Measurements from ENCODE around the gene ACAP3. TPM values are rescaled to one million over a fixed set of nuclear protein-coding genes. Genes with fewer than 3 reads are reported as not detected.
A peak's percentile ranks its signal among the peaks of the same experiment; 100 is the strongest.

The ACAP3 gene
- total and polyA plus RNA-seq, 2 of the 4 experiments (the other 2 are of a cell fraction): 13.3 to 58.2 TPM

- Histone ChIP-seq H3K36me3 (ENCODE audit: control insufficient read depth, insufficient read depth, low read length) (peaks cover 12% of the 10 kb centered on the region), H2BK5ac (ENCODE audit: low read depth, low read length, poor library complexity, severe bottlenecking) (peak overlapping the region; percentile 60), H2AK9ac (replicated peaks; ENCODE audit: low read depth, low read length, poor library complexity) (peak overlapping the region; percentile 93), H3K79me1 (ENCODE audit: low read depth in 1 of 2, low read length in 2 of 2) (peaks cover 8 to 38% of the 10 kb centered on the region in 2 experiments; a peak in 3 of 4 replicates), H2BK15ac (ENCODE audit: low read depth, low read length) (peak overlapping the region; percentile 87; the same call in 1 of the 3 replicates), H3K27me3 (ENCODE audit: control insufficient read depth, insufficient read depth, low read length) (no peaks in the 10 kb centered on the region), H4K8ac (ENCODE audit: low read depth in 2 of 2, low read length in 2 of 2) (peak overlapping the region; percentile 64 to 68; a peak in 3 of 4 replicates), H3K9ac (ENCODE audit: low read depth, low read length) (no peak overlapping the region), H3K4me3 (ENCODE audit: insufficient read depth, low read depth, low read length) (no peak overlapping the region), H3K27ac (ENCODE audit: insufficient read depth, low read length) (peak overlapping the region; percentile 76; the same call in 1 of the 2 replicates), H3K18ac (ENCODE audit: low read depth, low read length) (no peak overlapping the region), H3K4me2 (ENCODE audit: low read depth, low read length) (0 out of 2 replicates have a peak overlapping the region, but pooled peaks have one; percentile 5), H2AK5ac (ENCODE audit: low read depth, low read length) (peak overlapping the region; percentile 95; the same call in 1 of the 2 replicates), H2AFZ (replicated peaks; ENCODE audit: low read length, poor library complexity) (no peak overlapping the region), H2BK20ac (ENCODE audit: low read depth, low read length) (peak overlapping the region; percentile 90), H4K5ac (ENCODE audit: low read depth, low read length) (peak overlapping the region; percentile 51; the same call in 1 of the 2 replicates), H3K23ac (ENCODE audit: low read depth, low read length) (peak overlapping the region; percentile 74), H3K9me1 (ENCODE audit: insufficient read depth, low read length) (peaks cover 19% of the 10 kb centered on the region), H3K9me3 (ENCODE audit: control insufficient read depth, insufficient read depth, low read length) (no peaks in the 10 kb centered on the region), H3K14ac (replicated peaks; ENCODE audit: low read depth, low read length) (peak overlapping the region; percentile 79; the same call in 1 of the 2 replicates), H2BK120ac (ENCODE audit: low read depth, low read length) (peak overlapping the region; percentile 44; the same call in 1 of the 2 replicates), H3K4ac (ENCODE audit: low read depth, low read length) (peak overlapping the region; percentile 90), H4K91ac (ENCODE audit: insufficient read depth, low read depth, low read length) (peak overlapping the region; percentile 52), H4K20me1 (ENCODE audit: insufficient read depth, low read length) (peaks cover 13% of the 10 kb centered on the region), H3K56ac (ENCODE audit: extremely low read depth, insufficient read depth, low read length) (no peak overlapping the region), H3K4me1 (ENCODE audit: control insufficient read depth, insufficient read depth, low read length) (peaks cover 30% of the 10 kb centered on the region)
- POLR2A ChIA-PET (ENCODE audit: unreplicated experiment): no interaction called here
- DNase-seq (peak; percentile 59), ATAC-seq (ENCODE audit: low read depth) (no peak)
- CTCF ChIA-PET: interaction anchor here (0.6 to 1.2 kb wide), 2 partner anchors 15 to 27 kb away, joined by 3 to 5 read pairs; no protein-coding TSS in a partner anchor
- intact Hi-C loops (cut with micrococcal nuclease): no loop called here
- in situ Hi-C loops (cut with MboI; ENCODE audit: low sequenced_read_pairs): no loop called here
- TF ChIP-seq ELK1 (IDR thresholded peaks at IDR 0.05; ENCODE audit: borderline replicate concordance, low read depth, low read length): no peak
- no peak for TF ChIP-seq CHD1 (IDR thresholded peaks at IDR 0.05; ENCODE audit: low read depth, low read length)
- TF ChIP-seq FOS (IDR thresholded peaks at IDR 0.05; ENCODE audit: low read depth, low read length): no peak
- 48% methylated on average over 3 of the region's 9 CpGs; no CpG with 5 or more reads in 1 of the 2 experiments for WGBS, 2 experiments (ENCODE audit: extremely low coverage in 2 of 2, insufficient read length in 1 of 2)
- BruUV-seq (replicated peaks): no TSS peak
- dilution Hi-C loops (cut with HindIII; ENCODE audit: low sequenced_read_pairs, unreplicated experiment): no loop called here
Observed at GRCh38 chr1:1275836-1276235, 31.9 kb downstream of the ACAP3 start.
